ENCODE data around the gene RTL10. TPM values are rescaled to one million over a fixed set of nuclear protein-coding genes. Genes with fewer than 3 reads are reported as not detected.

Gene RTL10
- total RNA-seq, 4 donors from 2014 or later, result 2.5 to 26.1 (median 22.8) TPM

DNA sequence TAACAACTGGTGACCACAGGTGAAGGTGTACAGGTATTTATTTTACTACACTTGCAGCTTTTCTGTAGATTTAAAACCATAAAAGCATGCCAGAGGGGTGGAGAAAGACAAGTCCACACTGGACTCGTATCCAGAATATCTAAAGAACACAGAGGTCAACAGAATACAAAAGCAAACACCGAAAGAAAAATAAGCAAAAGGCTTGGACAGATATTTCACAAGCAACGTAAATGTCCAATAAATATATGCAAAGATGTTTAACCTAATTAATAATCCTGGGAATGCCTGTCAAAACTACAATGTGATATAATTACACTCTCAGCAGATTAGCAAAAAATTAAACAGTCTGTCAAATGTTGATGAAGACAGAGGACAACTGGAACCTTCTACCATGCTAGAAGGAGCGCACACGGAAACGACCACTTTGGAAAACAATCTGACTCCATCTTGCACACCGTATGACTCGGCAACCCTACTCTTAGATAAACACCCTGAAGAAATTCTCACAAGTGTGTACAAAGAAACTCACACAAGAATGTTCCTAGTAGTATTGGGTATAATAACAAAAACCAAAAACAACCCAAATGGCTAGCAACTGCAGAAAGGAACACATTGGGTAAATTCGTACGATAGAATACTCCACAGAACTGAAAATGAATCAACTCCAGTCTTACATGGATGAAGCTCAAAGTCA, 27.2 kb downstream of the RTL10 start:
- Histone ChIP-seq H3K9me3 (no peaks in the 10 kb centered on the region), H3K27me3 (no peaks in the 10 kb centered on the region), H3K4me1 (peaks cover 0 to 11% (median 2%) of the 10 kb centered on the region in 4 donors), H3K36me3 (peaks cover 0 to 3% (median 0%) of the 10 kb centered on the region in 3 donors), H3K27ac (no peak overlapping the region), H3K4me3 (no peak overlapping the region)
- no peak for DNase-seq
- TF ChIP-seq, protein P1, sequence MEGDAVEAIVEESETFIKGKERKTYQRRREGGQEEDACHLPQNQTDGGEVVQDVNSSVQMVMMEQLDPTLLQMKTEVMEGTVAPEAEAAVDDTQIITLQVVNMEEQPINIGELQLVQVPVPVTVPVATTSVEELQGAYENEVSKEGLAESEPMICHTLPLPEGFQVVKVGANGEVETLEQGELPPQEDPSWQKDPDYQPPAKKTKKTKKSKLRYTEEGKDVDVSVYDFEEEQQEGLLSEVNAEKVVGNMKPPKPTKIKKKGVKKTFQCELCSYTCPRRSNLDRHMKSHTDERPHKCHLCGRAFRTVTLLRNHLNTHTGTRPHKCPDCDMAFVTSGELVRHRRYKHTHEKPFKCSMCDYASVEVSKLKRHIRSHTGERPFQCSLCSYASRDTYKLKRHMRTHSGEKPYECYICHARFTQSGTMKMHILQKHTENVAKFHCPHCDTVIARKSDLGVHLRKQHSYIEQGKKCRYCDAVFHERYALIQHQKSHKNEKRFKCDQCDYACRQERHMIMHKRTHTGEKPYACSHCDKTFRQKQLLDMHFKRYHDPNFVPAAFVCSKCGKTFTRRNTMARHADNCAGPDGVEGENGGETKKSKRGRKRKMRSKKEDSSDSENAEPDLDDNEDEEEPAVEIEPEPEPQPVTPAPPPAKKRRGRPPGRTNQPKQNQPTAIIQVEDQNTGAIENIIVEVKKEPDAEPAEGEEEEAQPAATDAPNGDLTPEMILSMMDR (IDR thresholded peaks at IDR 0.05), result no peak
- TF ChIP-seq POLR2A (IDR thresholded peaks at IDR 0.05), result no peak

DNA sequence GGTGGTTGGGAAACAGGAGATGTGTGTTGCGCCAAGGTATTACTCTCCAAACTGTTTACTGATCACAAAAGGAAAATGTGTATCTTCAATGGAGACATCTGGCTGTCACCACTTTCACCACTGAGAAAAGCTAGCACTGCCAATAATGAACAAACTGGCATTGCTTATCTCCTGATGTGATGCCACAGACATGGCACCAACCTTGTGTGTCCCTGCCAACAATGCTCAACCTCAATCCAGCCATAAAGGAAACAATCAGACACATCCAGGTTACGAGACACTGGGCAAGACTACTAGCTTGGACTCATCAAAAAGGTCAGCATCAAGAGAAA, 28.1 kb downstream of the RTL10 start:
- Histone ChIP-seq H3K9me3 (no peaks in the 10 kb centered on the region), H3K4me3 (no peak overlapping the region), H3K27me3 (no peaks in the 10 kb centered on the region), H3K4me1 (peaks cover 0 to 13% (median 2%) of the 10 kb centered on the region in 4 donors), H3K36me3 (peaks cover 0 to 3% (median 0%) of the 10 kb centered on the region in 3 donors), H3K27ac (no peak overlapping the region)
- no peak for DNase-seq
- TF ChIP-seq, protein P1 (IDR thresholded peaks at IDR 0.05), result no peak
- TF ChIP-seq POLR2A (IDR thresholded peaks at IDR 0.05), result no peak

DNA sequence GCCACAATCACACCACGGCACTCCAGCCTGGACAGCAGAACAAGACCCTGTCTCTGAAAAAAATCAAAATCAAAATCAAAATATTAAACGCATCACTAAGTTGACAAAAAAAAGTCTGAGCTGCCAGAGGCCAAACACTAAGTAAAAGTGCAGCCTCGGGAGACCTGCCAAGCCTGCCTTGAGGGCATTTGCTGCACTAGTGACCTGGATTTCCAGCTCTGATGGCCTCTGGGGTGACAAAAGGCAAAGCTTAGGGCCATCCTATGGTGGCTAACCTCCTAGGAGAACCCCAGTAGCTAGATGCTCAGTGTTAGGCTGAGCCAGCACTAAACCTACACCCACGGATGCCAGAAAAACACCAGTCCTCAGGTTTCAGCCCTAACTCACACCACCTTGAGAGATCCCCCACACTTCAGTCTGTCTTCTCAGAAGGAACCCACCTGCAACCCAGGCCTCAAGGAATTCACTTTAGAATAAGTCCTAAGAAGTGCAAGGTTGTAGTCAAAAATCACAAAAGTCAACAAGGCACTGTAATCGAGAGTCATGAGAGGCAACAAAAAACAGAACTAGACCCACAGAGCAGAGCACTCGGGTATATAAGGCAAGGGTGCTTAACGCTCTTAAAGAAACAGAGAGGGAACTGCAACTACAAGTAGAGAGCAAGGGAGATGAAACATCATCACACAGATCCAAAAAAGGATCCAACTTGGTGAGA, 28.6 kb downstream of the RTL10 start:
- Histone ChIP-seq H3K4me1 (peaks cover 0 to 13% (median 2%) of the 10 kb centered on the region in 4 donors), H3K4me3 (no peak overlapping the region), H3K36me3 (peaks cover 0 to 3% (median 0%) of the 10 kb centered on the region in 3 donors), H3K9me3 (no peaks in the 10 kb centered on the region), H3K27ac (no peak overlapping the region), H3K27me3 (no peaks in the 10 kb centered on the region)
- DNase-seq, result peak in 1 of 3 donors; percentile 17
- TF ChIP-seq, protein P1 (IDR thresholded peaks at IDR 0.05), result no peak
- no peak for TF ChIP-seq POLR2A (IDR thresholded peaks at IDR 0.05)

DNA sequence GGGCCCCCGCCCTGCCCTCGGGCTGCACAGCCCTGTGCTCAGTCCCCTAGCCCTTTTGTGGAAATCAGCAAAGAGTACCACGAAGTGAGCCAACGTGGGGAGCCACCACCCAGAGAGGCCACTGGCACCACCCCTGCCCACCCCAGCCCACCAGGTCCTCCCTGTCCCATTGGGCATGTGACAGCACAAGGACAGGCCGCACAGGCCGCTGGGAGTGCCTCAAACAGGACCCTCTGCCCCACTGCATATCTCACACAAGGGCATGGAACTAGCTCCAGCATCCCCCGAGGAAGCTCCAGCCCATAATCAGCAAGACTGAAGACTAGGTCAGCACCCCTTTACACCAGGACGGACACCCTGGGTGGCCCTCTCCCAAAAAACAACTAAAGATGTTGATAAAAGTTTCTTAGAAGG, 29.7 kb downstream of the RTL10 start:
- peaks cover 0 to 3% (median 0%) of the 10 kb centered on the region in 3 donors for H3K36me3 ChIP-seq
- H3K4me1 ChIP-seq, result peaks cover 0 to 13% (median 2%) of the 10 kb centered on the region in 4 donors
- TF ChIP-seq, protein P1 (IDR thresholded peaks at IDR 0.05), result no peak
- no peak for TF ChIP-seq POLR2A (IDR thresholded peaks at IDR 0.05)
- H3K4me3 ChIP-seq, result no peak overlapping the region
- H3K27me3 ChIP-seq, result no peaks in the 10 kb centered on the region
- H3K9me3 ChIP-seq, result no peaks in the 10 kb centered on the region
- peak overlapping the region in 1 of 4 donors; percentile 68 for H3K27ac ChIP-seq
- DNase-seq, result peak in 1 of 3 donors; percentile 36

DNA sequence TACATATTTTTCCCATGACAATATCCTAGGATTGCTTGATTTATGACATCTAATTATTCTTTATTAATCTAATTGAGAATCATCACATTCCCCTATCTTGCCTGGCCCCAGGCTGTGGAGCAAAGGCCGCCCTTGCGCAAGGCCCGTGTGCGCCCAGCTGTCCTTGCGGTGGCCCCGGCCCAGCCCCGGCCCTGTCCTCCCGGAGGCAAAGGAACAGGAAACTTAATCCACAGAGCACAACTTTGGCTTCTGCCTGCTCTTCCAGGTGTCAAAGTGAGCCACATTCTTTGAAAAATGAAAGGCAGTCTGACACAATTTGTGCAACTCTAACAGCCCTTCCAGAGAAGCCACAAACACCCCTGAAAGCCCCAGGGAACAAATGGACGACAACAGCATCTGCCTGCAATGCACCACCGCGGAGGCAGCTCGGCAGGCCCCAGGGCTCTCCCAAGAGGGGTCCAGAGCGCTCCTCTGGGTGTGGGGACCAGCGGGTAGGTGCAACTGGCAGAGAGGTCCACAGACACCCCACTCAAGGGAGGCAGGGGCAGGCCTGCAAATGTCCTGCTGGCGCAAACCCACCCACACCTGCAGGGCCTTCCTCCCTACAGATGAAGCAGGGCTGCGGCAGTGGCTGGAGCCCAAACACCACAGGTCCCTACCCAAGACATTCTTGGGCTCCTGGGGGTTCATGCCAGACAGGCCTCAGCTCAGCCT, 30.3 kb downstream of the RTL10 start:
- no peaks in the 10 kb centered on the region for H3K9me3 ChIP-seq
- peaks cover 0 to 3% (median 0%) of the 10 kb centered on the region in 3 donors for H3K36me3 ChIP-seq
- no peak overlapping the region for H3K4me3 ChIP-seq
- peak in 2 of 3 donors; percentile 70 to 72 for DNase-seq
- H3K27ac ChIP-seq, result peak overlapping the region in 3 of 4 donors; percentile 39 to 68 (median 43)
- H3K4me1 ChIP-seq, result peaks cover 0 to 13% (median 2%) of the 10 kb centered on the region in 4 donors
- H3K27me3 ChIP-seq, result no peaks in the 10 kb centered on the region
- no peak for TF ChIP-seq POLR2A (IDR thresholded peaks at IDR 0.05)
- TF ChIP-seq, protein P1 (IDR thresholded peaks at IDR 0.05), result no peak
